Thyroid gland (tissue), 4 donors: ENCODE measurements around the gene APOL5. TPM values are rescaled to one million over a fixed set of nuclear protein-coding genes. Genes with fewer than 3 reads are reported as not detected.

Experiments
- DNase-seq, 2 donors: peaks; one replicate each; pipeline ENCODE4 v3.0.0-alpha.2; 2019
- H3K27ac ChIP-seq, 3 donors: fragments of 200-600 bp; sonication (generic); 1 replicate in 2 of 3; 2 replicates in 1 of 3; pipeline ENCODE4 v1.5.1; 2016 to 2019; ENCODE audit warnings: mild to moderate bottlenecking in 1 of 3, moderate library complexity in 1 of 3
- H3K27me3 ChIP-seq: fragments of 200-600 bp; sonication (generic); one replicate; pipeline ENCODE4 v1.5.1; 2019
- H3K36me3 ChIP-seq, 2 donors: fragments of 200-600 bp; sonication (generic); one replicate each; pipeline ENCODE4 v1.5.1; 2016 to 2019
- H3K4me1 ChIP-seq, 2 donors: fragments of 200-600 bp; sonication (generic); one replicate each; pipeline ENCODE4 v1.5.1; 2017 to 2019
- H3K4me3 ChIP-seq, 3 donors: fragments of 200-600 bp; sonication (generic); replicated peaks in 1 of 3; 1 replicate in 2 of 3; 2 replicates in 1 of 3; pipeline ENCODE4 v1.5.1; 2016; ENCODE audit warnings: mild to moderate bottlenecking in 1 of 3
- H3K9me3 ChIP-seq: fragments of 200-600 bp; sonication (generic); one replicate; pipeline ENCODE4 v1.5.1; 2017
- CTCF ChIP-seq, 6 experiments: fragments of 200-600 bp in 3 of 6; fragments of 450-650 bp in 3 of 6; sonication (generic) in 3 of 6; IDR thresholded peaks; one replicate each; pipeline ENCODE4 v1.5.1; 2016 to 2019; ENCODE audit warnings: antibody characterized with exemption in 6 of 6, mild to moderate bottlenecking in 2 of 6, inconsistent platforms in 1 of 6, moderate library complexity in 1 of 6
- POLR2A ChIP-seq, 2 donors: fragments of 450-650 bp; IDR thresholded peaks; one replicate each; pipeline ENCODE4 v1.6.1; 2017; ENCODE audit warnings: antibody characterized with exemption in 2 of 2, mild to moderate bottlenecking in 2 of 2, moderate library complexity in 1 of 2
- WGBS, 2 donors: methylation state at CpG; one replicate each; pipeline ENCODE4 v1.1.5; 2017; 5-methylcytosine and 5-hydroxymethylcytosine counted together
- intact Hi-C: fragments of 100-400 bp; cut with DNase I; formaldehyde crosslinking; loops from one replicate; pipeline ENCODE4 v1.15.1; 2023
- total RNA-seq, 4 donors: library from RNA; depleted of rRNA; stranded (reverse); fragments of >200 nt; gene quantifications; one replicate each; pipeline ENCODE4 v1.2.3, GENCODE V29; 2016

APOL5 gene
- total RNA-seq, 4 donors from 2014 or later: not detected

- DNase-seq: no peak
- H3K27me3 ChIP-seq: no peaks in the 10 kb centered on the region
- WGBS, 2 donors: 87 to 89% methylated on average over 7 of the region's 7 CpGs
- intact Hi-C loops: no loop called here
- no peaks in the 10 kb centered on the region for H3K9me3 ChIP-seq
- no peaks in the 10 kb centered on the region for H3K36me3 ChIP-seq
- no peak overlapping the region for H3K27ac ChIP-seq
- H3K4me1 ChIP-seq: peaks cover 7 to 10% of the 10 kb centered on the region in 2 donors
- TF ChIP-seq POLR2A (IDR thresholded peaks at IDR 0.05) (no peak), CTCF (IDR thresholded peaks at IDR 0.05) (no peak)
- H3K4me3 ChIP-seq: no peak overlapping the region
These were observed 8.8 kb upstream of the APOL5 start for GRCh38 chr22:35708917-35709316.

GRCh38 chr22:35711336-35711735 lies 6.3 kb upstream of the APOL5 start:
- no peaks in the 10 kb centered on the region for H3K9me3 ChIP-seq

GRCh38 chr22:35712672-35713071 lies 5.0 kb upstream of the APOL5 start:
- Histone ChIP-seq H3K4me3 (no peak overlapping the region), H3K27me3 (no peaks in the 10 kb centered on the region), H3K4me1 (no peaks in the 10 kb centered on the region), H3K36me3 (no peaks in the 10 kb centered on the region), H3K27ac (no peak overlapping the region), H3K9me3 (no peaks in the 10 kb centered on the region)
- DNase-seq: no peak
- intact Hi-C loops: no loop called here
- TF ChIP-seq POLR2A (IDR thresholded peaks at IDR 0.05) (no peak), CTCF (IDR thresholded peaks at IDR 0.05) (no peak)
- 88 to 94% methylated on average over 2 of the region's 2 CpGs for WGBS, 2 donors

More at GRCh38 chr22:35711336-35711735, 6.3 kb upstream of the APOL5 start:
- no peak for DNase-seq
- Histone ChIP-seq H3K27me3 (no peaks in the 10 kb centered on the region), H3K27ac (no peak overlapping the region), H3K4me3 (no peak overlapping the region), H3K36me3 (no peaks in the 10 kb centered on the region), H3K4me1 (no peaks in the 10 kb centered on the region)
- 88% methylated on average over 4 of the region's 4 CpGs for WGBS, 2 donors
- TF ChIP-seq CTCF (IDR thresholded peaks at IDR 0.05) (no peak), POLR2A (IDR thresholded peaks at IDR 0.05) (no peak)
- intact Hi-C loops: no loop called here

- TF ChIP-seq POLR2A (IDR thresholded peaks at IDR 0.05) (no peak), CTCF (IDR thresholded peaks at IDR 0.05) (no peak)
- Histone ChIP-seq H3K4me3 (no peak overlapping the region), H3K4me1 (no peaks in the 10 kb centered on the region), H3K27ac (no peak overlapping the region), H3K9me3 (no peaks in the 10 kb centered on the region), H3K27me3 (no peaks in the 10 kb centered on the region), H3K36me3 (no peaks in the 10 kb centered on the region)
- no peak for DNase-seq
- WGBS, 2 donors: 83 to 87% methylated on average over 14 to 15 of the region's 15 CpGs
- intact Hi-C loops: no loop called here
These were observed 1.7 kb downstream of the APOL5 start for GRCh38 chr22:35719212-35719875.

- Histone ChIP-seq H3K9me3 (no peaks in the 10 kb centered on the region), H3K36me3 (no peaks in the 10 kb centered on the region), H3K27me3 (no peaks in the 10 kb centered on the region), H3K27ac (no peak overlapping the region), H3K4me1 (no peaks in the 10 kb centered on the region), H3K4me3 (no peak overlapping the region)
- DNase-seq: no peak
- intact Hi-C loops: no loop called here
- 60 to 61% methylated on average over 4 of the region's 4 CpGs for WGBS, 2 donors
- no peak for TF ChIP-seq CTCF (IDR thresholded peaks at IDR 0.05)
- no peak for TF ChIP-seq POLR2A (IDR thresholded peaks at IDR 0.05)
These were observed 4.3 kb downstream of the APOL5 start for GRCh38 chr22:35721960-35722359.
